NCI-H748 (cell line): ENCODE data around the gene LETM1.

Experiments
- DNase-seq: peaks from one replicate; lab custom pipeline; 2025; ENCODE audit not compliant: unreplicated experiment; lab: John Stamatoyannopoulos, UW

The LETM1 gene

GRCh38 chr4:1808851-1809753 lies 46.9 kb downstream of the LETM1 start:
- DNase-seq = no peak

DNA sequence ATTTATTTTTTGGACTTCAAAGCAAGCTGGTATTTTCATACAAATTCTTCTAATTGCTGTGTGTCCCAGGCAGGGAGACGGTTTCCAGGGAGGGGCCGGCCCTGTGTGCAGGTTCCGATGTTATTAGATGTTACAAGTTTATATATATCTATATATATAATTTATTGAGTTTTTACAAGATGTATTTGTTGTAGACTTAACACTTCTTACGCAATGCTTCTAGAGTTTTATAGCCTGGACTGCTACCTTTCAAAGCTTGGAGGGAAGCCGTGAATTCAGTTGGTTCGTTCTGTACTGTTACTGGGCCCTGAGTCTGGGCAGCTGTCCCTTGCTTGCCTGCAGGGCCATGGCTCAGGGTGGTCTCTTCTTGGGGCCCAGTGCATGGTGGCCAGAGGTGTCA lies 47.6 kb downstream of the LETM1 start:
- no peak for DNase-seq

DNA sequence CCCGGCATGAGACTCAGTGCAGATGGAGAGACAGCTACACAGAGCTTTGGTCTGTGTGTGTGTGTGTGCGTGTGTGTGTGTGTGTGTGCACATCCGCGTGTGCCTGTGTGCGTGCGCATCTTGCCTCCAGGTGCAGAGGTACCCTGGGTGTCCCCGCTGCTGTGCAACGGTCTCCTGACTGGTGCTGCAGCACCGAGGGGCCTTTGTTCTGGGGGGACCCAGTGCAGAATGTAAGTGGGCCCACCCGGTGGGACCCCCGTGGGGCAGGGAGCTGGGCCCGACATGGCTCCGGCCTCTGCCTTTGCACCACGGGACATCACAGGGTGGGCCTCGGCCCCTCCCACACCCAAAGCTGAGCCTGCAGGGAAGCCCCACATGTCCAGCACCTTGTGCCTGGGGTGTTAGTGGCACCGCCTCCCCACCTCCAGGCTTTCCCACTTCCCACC lies 48.6 kb downstream of the LETM1 start:
- no peak for DNase-seq

- no peak for DNase-seq
Measured at GRCh38 chr4:1806596-1807331, 49.2 kb downstream of the LETM1 start.

DNA sequence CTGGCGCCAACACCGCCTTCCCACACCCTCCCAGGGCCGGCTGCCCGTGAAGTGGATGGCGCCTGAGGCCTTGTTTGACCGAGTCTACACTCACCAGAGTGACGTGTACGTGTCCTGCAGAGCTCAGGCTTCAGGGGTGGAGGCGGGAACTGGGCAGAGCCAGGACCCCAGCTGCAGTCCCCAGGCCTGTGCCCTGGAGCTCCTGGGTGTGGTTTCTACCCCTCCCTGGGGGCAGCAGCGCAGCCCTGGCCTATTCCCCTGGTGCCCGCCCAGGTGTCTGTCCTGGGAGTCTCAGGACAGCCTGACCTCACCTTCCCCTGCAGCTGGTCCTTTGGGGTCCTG lies 49.8 kb downstream of the LETM1 start:
- no peak for DNase-seq

GRCh38 chr4:1805493-1806222 lies 50.3 kb downstream of the LETM1 start:
- no peak for DNase-seq

GRCh38 chr4:1804638-1805492 lies 51.1 kb downstream of the LETM1 start:
- no peak for DNase-seq

DNA sequence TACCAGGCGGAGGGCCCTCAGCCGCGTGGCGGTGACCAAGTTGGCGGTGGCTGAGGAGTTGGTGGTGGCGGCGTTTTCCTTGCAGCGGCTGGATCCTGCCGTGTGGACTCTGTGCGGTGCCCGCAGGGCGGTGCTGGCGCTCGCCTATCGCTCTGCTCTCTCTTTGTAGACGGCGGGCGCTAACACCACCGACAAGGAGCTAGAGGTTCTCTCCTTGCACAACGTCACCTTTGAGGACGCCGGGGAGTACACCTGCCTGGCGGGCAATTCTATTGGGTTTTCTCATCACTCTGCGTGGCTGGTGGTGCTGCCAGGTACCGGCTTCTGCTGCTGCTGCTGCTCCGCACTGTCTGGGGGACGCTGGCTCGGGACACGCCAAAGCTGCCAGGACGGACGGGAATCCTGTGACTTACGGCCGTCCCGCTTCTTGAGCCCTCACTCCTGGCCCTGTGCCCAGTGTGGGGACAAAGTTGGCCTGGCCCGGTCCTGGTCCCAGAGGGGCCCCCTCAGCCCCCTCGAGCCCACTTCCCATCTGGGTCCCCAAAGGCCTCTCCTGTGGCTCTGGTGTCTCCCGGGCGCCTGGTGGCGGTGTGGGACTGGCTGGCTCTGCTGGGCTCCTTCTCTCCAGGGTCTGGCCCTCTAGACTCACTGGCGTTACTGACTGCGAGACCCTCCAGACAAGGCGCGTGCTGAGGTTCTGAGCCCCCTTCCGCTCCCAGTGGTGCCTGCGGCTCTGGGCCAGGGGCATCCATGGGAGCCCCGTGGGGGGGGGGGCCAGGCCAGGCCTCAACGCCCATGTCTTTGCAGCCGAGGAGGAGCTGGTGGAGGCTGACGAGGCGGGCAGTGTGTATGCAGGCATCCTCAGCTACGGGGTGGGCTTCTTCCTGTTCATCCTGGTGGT lies 52.2 kb downstream of the LETM1 start:
- DNase-seq = peak; percentile 7

GRCh38 chr4:1802720-1803522 lies 53.0 kb downstream of the LETM1 start:
- no peak for DNase-seq

DNA sequence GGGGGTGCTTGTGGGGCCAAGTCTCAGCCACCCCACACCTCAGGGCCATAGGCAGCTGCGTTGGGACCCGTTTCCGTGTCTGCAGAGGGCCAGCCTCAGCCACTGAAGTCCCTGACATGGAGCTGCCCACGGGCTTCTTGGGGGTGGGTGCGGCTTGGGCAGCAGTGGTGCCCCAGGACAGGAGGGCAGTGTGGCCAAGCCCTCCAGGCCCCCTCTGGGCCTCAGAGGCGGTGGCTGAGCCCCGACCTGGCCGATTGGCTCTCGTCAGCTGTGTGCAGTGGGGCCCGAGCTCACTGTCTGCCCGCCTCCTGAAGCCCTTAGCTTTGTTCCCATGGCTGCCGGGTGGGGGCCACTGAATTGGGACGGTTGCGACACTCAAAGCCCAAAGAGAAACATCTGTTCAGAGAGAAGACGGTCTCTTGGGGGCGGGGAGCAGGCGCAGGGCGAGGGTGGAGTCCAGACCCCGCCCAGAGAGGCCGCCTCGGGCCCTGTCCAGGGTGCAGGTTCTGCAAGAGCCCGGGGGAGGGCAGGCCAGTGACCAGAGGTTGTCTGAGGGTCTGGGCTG lies 53.7 kb downstream of the LETM1 start:
- DNase-seq = no peak

GRCh38 chr4:1801286-1801958 lies 54.5 kb downstream of the LETM1 start:
- peak; percentile 4 for DNase-seq

DNA sequence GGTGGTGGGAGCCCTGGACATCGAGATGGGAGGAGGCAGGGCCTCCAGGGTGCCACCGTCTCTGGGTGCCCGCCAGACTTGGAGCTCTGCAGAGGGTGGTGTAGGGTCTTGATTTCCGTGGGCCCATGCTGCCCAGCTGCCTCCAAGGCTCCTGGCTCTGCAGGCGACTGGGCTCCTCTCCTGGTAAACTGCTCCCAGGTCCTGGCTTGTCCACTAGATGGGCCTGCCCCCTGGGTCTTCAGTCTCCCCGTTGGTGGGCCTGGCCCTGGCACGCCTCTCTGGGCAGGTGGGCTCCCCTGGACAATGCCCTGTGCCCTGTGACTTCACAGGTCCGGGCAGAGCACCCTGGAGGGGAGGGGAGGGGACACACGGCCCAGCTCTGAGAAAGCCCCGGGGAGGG lies 55.2 kb downstream of the LETM1 start:
- no peak for DNase-seq

DNA sequence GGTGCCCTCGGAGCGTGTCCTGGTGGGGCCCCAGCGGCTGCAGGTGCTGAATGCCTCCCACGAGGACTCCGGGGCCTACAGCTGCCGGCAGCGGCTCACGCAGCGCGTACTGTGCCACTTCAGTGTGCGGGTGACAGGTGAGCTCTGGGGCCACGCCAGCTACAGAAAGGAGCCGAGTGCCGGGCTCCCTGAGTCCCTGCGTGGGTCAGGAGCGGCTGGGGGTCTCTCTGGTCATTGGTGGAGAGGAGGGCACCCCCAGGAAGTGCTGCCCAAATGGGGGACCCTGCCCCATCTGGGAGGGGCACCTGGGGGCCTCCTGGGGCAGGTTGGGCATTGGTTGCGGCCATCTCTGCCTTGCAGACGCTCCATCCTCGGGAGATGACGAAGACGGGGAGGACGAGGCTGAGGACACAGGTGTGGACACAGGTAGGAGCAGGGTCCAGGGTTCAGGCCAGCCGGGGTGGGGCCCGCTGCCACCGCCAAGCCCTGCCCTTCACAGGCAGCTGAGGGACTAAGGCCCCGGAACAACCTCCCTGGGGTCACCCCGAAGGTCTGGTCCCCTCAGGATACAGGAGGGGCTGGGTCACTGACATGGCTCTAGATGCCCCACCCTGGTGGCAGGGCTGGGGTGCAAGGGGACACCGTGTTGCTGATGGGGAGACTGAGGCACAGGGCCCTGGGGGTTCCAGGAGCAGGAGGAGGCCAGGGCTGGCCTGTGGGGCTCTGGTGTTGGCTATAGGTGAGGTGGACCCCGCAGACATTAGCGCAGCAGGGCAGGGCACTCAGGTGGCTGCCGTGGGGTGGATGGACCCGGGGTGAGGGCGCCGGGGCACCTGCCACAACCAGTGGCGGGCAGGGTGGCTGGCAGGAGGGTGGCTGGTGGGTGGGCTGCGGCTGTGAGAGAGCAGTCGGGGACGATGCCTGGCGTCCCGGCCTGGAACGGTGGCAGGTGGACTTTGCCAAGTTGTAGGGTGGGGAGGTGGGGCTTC lies 56.3 kb downstream of the LETM1 start:
- no peak for DNase-seq

GRCh38 chr4:1798580-1799386 lies 57.2 kb downstream of the LETM1 start:
- no peak for DNase-seq

- no peak for DNase-seq
Measured at GRCh38 chr4:1797861-1798579, 57.9 kb downstream of the LETM1 start.
